Mammary epithelial cell (primary cell): ENCODE data around the gene LDLR.

ENCODE experiments used
- EZH2 ChIP-seq: IDR thresholded peaks from 2 replicates; pipeline ENCODE4 v1.6.1; 2012; ENCODE audit warnings: low read length, inconsistent platforms, borderline replicate concordance
- TF ChIP-seq, protein P1 (sequence below), 2 donors: IDR thresholded peaks in 1 of 2; conservative IDR thresholded peaks in 1 of 2; 2 replicates each; pipeline ENCODE4 v1.5.1; 2011 to 2012; ENCODE audit warnings: inconsistent platforms in 2 of 2, low read length in 2 of 2, mild to moderate bottlenecking in 2 of 2, control low read depth in 1 of 2, low read depth in 1 of 2; ENCODE audit not compliant: insufficient read depth in 1 of 2; ENCODE audit errors: extremely low read depth in 1 of 2

DNA sequence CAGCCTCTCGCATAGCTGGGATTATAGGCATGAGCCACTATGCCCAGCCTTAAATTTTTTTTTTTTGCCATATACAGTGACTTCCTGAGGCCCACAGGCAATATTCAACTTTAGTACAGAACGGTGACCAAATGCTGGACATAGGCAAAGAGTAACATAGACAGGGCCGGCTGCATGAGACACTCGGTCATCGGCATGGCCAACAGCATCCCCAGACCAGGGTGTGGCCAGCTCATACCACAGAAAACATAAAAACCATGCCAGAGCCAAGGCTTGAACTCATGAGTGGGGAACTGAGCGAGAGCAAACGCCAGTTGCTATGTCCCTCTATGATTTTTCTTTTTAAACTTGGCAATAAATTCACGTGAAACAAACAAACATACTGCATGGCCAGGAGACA lies 91.1 kb downstream of the LDLR start:
- TF ChIP-seq, protein P1, sequence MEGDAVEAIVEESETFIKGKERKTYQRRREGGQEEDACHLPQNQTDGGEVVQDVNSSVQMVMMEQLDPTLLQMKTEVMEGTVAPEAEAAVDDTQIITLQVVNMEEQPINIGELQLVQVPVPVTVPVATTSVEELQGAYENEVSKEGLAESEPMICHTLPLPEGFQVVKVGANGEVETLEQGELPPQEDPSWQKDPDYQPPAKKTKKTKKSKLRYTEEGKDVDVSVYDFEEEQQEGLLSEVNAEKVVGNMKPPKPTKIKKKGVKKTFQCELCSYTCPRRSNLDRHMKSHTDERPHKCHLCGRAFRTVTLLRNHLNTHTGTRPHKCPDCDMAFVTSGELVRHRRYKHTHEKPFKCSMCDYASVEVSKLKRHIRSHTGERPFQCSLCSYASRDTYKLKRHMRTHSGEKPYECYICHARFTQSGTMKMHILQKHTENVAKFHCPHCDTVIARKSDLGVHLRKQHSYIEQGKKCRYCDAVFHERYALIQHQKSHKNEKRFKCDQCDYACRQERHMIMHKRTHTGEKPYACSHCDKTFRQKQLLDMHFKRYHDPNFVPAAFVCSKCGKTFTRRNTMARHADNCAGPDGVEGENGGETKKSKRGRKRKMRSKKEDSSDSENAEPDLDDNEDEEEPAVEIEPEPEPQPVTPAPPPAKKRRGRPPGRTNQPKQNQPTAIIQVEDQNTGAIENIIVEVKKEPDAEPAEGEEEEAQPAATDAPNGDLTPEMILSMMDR (conservative IDR thresholded peaks at IDR 0.05 in 1 of 2, IDR thresholded peaks at IDR 0.05 in 1 of 2; ENCODE audit: extremely low read depth in 1 of 2, insufficient read depth in 1 of 2, low read depth in 1 of 2, low read length in 2 of 2) = no peak
- TF ChIP-seq EZH2 = no peak
